ENCODE data around the gene TRDMT1. TPM values are rescaled to one million over a fixed set of nuclear protein-coding genes. Genes with fewer than 3 reads are reported as not detected.

Gene TRDMT1
- total RNA-seq, 4 donors from 2014 or later = 29.4 to 39.7 (median 31.7) TPM

DNA sequence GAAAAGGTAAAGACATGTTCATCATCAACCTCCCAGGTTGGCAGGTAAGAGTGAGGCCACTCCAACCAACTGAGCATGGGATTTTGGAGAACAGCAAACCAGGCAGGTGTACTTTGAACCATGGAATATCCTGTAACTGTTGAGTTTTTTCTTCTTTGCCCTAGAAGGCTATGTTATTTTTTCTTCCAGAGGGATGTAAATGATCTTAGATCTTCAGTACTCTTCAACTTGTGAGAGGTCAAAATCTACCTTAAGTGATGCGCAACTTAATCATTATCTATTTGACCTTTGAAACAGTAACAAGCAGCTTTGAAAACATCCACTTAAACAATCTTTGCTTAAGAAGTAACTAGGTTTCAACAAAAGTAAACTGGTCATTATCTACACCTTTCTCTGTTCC, 71.7 kb downstream of the TRDMT1 start, which contains the start of gene CUBN:
TSS of gene CUBN (minus strand) at position 71 of the 400 bp plus-strand sequence. CDS start at position 25, 46 bp downstream.
- Histone ChIP-seq H3K4me3 (replicated peaks in 1 of 3) (no peak within 1 kb of the TSS), H3K4me1 (no peaks in the 10 kb centered on the region), H3K27me3 (no peaks in the 10 kb centered on the region), H3K27ac (no peak within 1 kb of the TSS), H3K36me3 (no peaks in the 10 kb centered on the region), H3K9me3 (no peaks in the 10 kb centered on the region)
- WGBS, 2 donors = 93 to 100% methylated on average over 1 of the region's 1 CpG
- DNase-seq = no peak
- no peak for TF ChIP-seq POLR2A (IDR thresholded peaks at IDR 0.05)
- TF ChIP-seq, protein P1, sequence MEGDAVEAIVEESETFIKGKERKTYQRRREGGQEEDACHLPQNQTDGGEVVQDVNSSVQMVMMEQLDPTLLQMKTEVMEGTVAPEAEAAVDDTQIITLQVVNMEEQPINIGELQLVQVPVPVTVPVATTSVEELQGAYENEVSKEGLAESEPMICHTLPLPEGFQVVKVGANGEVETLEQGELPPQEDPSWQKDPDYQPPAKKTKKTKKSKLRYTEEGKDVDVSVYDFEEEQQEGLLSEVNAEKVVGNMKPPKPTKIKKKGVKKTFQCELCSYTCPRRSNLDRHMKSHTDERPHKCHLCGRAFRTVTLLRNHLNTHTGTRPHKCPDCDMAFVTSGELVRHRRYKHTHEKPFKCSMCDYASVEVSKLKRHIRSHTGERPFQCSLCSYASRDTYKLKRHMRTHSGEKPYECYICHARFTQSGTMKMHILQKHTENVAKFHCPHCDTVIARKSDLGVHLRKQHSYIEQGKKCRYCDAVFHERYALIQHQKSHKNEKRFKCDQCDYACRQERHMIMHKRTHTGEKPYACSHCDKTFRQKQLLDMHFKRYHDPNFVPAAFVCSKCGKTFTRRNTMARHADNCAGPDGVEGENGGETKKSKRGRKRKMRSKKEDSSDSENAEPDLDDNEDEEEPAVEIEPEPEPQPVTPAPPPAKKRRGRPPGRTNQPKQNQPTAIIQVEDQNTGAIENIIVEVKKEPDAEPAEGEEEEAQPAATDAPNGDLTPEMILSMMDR (IDR thresholded peaks at IDR 0.05) = no peak
- intact Hi-C loops (cut with DNase I) = no loop called here

DNA sequence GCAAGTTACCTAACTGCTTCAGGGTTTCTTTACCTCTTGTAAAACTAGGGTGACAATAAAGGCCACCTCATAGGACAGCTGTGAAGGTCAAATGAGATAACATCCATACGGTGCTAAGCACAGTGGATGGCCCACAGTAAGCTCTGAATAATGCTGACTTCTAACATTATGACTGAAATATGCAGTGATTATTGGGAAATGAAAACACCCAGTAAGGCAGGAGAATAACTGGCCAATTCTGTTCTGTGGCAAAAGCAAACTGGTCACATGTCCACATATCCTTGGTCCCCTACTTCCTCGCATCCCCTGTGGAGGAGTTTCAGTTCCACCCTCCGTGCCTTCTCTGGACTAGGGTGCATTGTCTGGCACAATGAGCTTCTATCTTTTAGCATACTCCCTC, 73.2 kb downstream of the TRDMT1 start:
- DNase-seq = no peak
- H3K27ac ChIP-seq = no peak overlapping the region

DNA sequence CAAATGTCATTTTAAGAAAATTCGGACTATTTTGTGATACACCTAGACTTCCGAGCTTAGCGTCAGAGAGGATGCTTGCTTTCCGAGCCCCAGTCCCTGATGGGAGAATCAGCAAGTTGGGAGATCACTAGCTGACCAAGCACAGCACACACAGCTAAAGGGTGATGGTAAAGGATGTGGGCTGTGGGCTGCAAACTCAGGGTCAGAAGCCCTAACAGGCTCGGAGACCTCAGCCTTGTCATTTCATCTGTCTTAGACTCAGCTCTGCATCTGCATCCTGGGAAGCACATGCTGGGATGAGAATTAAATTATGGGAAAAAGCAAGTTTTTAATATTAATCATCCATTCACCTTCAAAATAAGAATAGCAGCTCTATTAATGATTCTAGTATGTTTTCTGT, 75.1 kb downstream of the TRDMT1 start:
- Histone ChIP-seq H3K36me3 (no peaks in the 10 kb centered on the region), H3K27me3 (no peaks in the 10 kb centered on the region), H3K9me3 (no peaks in the 10 kb centered on the region), H3K4me1 (no peaks in the 10 kb centered on the region), H3K4me3 (replicated peaks in 1 of 3) (no peak overlapping the region), H3K27ac (no peak overlapping the region)
- WGBS, 2 donors = 95 to 97% methylated on average over 5 of the region's 5 CpGs
- TF ChIP-seq, protein P1 (IDR thresholded peaks at IDR 0.05) = no peak
- DNase-seq = no peak
- intact Hi-C loops (cut with DNase I) = no loop called here

More for the DNA sequence above, 73.2 kb downstream of the TRDMT1 start:
- intact Hi-C loops (cut with DNase I) = no loop called here
- no peaks in the 10 kb centered on the region for H3K9me3 ChIP-seq
- no peaks in the 10 kb centered on the region for H3K4me1 ChIP-seq
- H3K27me3 ChIP-seq = no peaks in the 10 kb centered on the region
- H3K36me3 ChIP-seq = no peaks in the 10 kb centered on the region
- H3K4me3 ChIP-seq (replicated peaks in 1 of 3) = no peak overlapping the region
- WGBS, 2 donors = 85 to 94% methylated on average over 3 of the region's 3 CpGs
- TF ChIP-seq, protein P1 (IDR thresholded peaks at IDR 0.05) = no peak
- TF ChIP-seq POLR2A (IDR thresholded peaks at IDR 0.05) = no peak

DNA sequence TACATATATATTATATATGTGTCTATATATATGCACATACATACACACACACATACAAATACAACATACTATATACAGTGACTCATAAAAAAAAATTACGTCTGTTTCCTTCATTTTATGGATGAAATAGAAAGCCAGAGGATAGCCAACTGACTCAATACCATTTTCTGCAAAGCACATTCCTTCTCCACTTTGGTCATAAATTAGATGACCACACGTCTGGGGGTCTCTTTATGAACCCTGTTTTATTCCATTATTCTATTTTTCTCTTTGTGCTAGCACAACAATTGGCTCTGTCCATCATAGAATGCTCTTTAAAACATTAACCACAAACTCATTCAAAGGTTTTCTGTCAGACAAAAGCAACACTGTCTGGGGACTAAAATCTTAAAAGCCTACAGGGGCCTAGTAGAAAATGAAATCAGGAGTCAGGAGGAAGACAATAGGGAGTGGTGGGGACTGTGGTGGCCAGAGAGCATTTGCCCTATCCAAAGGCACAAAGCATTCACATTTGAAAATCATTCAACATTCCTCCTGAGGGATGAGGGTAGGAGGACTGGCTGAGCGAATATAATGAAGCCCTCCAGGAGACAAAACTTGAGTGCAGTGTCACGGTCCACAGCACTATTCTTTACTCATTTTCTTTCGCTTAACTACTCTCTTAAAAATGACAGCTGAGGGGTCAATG, 76.1 kb downstream of the TRDMT1 start:
- no peaks in the 10 kb centered on the region for H3K4me1 ChIP-seq
- no peaks in the 10 kb centered on the region for H3K36me3 ChIP-seq
- no peaks in the 10 kb centered on the region for H3K27me3 ChIP-seq
- no peak overlapping the region for H3K4me3 ChIP-seq (replicated peaks in 1 of 3)
- no peak for DNase-seq
- intact Hi-C loops (cut with DNase I) = no loop called here
- H3K27ac ChIP-seq = no peak overlapping the region
- no peaks in the 10 kb centered on the region for H3K9me3 ChIP-seq
- WGBS, 2 donors = 77 to 97% methylated on average over 5 of the region's 5 CpGs
- TF ChIP-seq, protein P1 (IDR thresholded peaks at IDR 0.05) = no peak
- no peak for TF ChIP-seq POLR2A (IDR thresholded peaks at IDR 0.05)

DNA sequence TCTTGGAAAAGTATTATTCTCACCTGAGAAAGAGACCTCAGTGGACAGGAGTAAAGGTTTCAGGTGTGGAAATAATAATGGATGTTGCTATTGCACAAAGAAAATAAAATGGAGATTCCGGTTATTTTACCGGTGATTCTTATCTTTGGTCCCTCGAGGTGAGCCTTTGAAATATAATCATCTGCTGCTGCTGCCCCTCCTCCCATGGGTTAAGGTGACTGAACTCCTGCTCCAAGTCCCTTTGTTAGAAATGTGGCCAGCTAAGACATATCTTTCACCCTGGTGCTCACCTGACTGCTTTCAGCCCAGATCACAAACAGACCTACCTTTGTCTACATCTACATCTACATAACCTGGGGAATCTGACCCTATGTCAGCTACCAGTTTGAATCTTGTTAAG, 77.5 kb downstream of the TRDMT1 start:
- no peak for TF ChIP-seq POLR2A (IDR thresholded peaks at IDR 0.05)
- TF ChIP-seq, protein P1 (IDR thresholded peaks at IDR 0.05) = no peak
- no peaks in the 10 kb centered on the region for H3K9me3 ChIP-seq
- DNase-seq = no peak
- no peak overlapping the region for H3K27ac ChIP-seq
- no peak overlapping the region for H3K4me3 ChIP-seq (replicated peaks in 1 of 3)
- no peaks in the 10 kb centered on the region for H3K4me1 ChIP-seq
- WGBS, 2 donors = 80 to 89% methylated on average over 3 of the region's 3 CpGs
- H3K27me3 ChIP-seq = no peaks in the 10 kb centered on the region
- no peaks in the 10 kb centered on the region for H3K36me3 ChIP-seq
- intact Hi-C loops (cut with DNase I) = no loop called here

Measured in thyroid gland (tissue), 4 donors.